Panc1 (cell line): ENCODE data around the gene GM2A.

ENCODE experiments used
- POLR2AphosphoS5 ChIP-seq: IDR thresholded peaks from 2 replicates; pipeline ENCODE4 v1.6.1; 2012; ENCODE audit warnings: mild to moderate bottlenecking, low read depth, low read length, moderate library complexity
- SIN3A ChIP-seq: IDR thresholded peaks from 2 replicates; pipeline ENCODE4 v1.6.1; 2012; ENCODE audit warnings: low read depth, mild to moderate bottlenecking, low read length, moderate library complexity, borderline replicate concordance; ENCODE audit not compliant: insufficient read depth
- TF ChIP-seq, protein P1 (sequence below): fragments of 450-650 bp; IDR thresholded peaks from 2 replicates; pipeline ENCODE4 v1.5.1; 2017; ENCODE audit warnings: mild to moderate bottlenecking
- TF ChIP-seq, protein P2 (sequence below), 2 experiments: IDR thresholded peaks; 2 replicates each; pipeline ENCODE4 v1.6.1; 2011 to 2012; ENCODE audit warnings: low read depth in 2 of 2, control low read depth in 1 of 2, low read length in 1 of 2, mild to moderate bottlenecking in 1 of 2, moderate library complexity in 1 of 2; ENCODE audit not compliant: insufficient read depth in 1 of 2

DNA sequence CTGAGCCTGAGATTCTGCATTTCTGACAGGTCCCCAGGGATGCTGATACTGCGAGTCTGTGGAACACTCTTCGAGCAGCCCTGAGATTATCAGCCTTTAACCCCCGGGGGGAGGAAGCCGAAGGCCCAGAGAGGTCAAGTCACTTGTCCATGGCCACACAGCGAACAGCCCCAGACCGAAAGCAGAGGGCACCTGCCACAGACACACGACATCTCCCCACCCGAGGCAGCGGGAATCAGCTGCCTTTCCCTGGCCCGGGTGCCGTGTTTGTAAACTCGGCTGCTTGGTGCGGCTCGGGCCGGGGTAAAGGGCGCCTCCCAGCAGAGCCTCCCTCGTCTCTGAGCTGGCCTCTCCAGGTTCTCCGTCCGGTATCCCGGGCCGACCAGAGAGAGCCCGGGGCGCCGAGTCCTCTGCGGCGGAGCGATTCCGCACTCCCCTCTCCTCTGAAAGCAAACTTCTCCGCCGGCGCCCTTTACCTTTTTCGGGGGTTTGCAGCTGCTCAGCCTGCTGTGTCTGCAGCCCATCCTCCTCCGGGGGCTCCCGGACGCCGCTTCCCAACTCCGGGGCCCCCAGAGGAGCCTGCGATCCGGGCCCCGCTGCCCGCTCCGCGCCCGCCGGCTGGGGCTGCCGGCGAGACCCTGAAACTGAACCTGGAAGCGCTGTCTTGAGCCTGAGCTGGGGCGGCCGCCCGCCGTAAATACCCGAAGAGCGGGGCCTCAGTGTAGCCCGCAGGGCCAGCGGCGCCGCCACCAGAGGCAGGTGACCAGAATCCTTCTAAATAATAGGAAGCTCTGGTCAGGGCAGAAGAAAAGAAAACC lies 29.3 kb upstream of the GM2A start, which contains the start of gene CCDC69:
- TF ChIP-seq, protein P1, sequence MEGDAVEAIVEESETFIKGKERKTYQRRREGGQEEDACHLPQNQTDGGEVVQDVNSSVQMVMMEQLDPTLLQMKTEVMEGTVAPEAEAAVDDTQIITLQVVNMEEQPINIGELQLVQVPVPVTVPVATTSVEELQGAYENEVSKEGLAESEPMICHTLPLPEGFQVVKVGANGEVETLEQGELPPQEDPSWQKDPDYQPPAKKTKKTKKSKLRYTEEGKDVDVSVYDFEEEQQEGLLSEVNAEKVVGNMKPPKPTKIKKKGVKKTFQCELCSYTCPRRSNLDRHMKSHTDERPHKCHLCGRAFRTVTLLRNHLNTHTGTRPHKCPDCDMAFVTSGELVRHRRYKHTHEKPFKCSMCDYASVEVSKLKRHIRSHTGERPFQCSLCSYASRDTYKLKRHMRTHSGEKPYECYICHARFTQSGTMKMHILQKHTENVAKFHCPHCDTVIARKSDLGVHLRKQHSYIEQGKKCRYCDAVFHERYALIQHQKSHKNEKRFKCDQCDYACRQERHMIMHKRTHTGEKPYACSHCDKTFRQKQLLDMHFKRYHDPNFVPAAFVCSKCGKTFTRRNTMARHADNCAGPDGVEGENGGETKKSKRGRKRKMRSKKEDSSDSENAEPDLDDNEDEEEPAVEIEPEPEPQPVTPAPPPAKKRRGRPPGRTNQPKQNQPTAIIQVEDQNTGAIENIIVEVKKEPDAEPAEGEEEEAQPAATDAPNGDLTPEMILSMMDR = no peak; the same call in 1 of the 2 replicates
- TF ChIP-seq, protein P2, sequence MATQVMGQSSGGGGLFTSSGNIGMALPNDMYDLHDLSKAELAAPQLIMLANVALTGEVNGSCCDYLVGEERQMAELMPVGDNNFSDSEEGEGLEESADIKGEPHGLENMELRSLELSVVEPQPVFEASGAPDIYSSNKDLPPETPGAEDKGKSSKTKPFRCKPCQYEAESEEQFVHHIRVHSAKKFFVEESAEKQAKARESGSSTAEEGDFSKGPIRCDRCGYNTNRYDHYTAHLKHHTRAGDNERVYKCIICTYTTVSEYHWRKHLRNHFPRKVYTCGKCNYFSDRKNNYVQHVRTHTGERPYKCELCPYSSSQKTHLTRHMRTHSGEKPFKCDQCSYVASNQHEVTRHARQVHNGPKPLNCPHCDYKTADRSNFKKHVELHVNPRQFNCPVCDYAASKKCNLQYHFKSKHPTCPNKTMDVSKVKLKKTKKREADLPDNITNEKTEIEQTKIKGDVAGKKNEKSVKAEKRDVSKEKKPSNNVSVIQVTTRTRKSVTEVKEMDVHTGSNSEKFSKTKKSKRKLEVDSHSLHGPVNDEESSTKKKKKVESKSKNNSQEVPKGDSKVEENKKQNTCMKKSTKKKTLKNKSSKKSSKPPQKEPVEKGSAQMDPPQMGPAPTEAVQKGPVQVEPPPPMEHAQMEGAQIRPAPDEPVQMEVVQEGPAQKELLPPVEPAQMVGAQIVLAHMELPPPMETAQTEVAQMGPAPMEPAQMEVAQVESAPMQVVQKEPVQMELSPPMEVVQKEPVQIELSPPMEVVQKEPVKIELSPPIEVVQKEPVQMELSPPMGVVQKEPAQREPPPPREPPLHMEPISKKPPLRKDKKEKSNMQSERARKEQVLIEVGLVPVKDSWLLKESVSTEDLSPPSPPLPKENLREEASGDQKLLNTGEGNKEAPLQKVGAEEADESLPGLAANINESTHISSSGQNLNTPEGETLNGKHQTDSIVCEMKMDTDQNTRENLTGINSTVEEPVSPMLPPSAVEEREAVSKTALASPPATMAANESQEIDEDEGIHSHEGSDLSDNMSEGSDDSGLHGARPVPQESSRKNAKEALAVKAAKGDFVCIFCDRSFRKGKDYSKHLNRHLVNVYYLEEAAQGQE (IDR thresholded peaks at IDR 0.05; ENCODE audit: insufficient read depth in 1 of 2, low read depth in 2 of 2, low read length in 1 of 2) = no peak
- TF ChIP-seq SIN3A (no peak), POLR2AphosphoS5 (no peak)
